Measurements from ENCODE around the gene KY.
A peak's percentile ranks its signal among the peaks of the same experiment; 100 is the strongest.

Gene KY

DNA sequence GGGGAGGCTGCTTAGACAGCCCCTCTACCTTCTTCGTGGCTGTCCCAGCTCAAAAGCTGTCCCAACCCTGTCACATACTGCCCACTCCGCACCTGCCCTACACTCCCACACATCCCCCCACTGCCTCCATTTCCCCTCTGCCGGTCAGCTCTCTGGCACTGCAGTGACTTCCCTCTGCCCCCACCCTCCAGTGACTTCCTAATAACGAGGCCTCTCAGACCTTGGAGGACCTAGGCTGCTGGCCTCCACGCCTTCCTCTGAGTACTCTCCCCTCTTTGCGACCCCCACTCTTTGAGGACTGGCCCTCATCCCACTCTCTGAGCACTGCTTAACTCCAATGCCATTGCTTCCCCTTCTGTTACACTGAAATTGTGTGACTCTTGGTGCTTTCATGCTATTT lies 45.3 kb downstream of the KY start:
- DNase-seq (ENCODE audit: low read depth): no peak
- TF ChIP-seq, protein P1, sequence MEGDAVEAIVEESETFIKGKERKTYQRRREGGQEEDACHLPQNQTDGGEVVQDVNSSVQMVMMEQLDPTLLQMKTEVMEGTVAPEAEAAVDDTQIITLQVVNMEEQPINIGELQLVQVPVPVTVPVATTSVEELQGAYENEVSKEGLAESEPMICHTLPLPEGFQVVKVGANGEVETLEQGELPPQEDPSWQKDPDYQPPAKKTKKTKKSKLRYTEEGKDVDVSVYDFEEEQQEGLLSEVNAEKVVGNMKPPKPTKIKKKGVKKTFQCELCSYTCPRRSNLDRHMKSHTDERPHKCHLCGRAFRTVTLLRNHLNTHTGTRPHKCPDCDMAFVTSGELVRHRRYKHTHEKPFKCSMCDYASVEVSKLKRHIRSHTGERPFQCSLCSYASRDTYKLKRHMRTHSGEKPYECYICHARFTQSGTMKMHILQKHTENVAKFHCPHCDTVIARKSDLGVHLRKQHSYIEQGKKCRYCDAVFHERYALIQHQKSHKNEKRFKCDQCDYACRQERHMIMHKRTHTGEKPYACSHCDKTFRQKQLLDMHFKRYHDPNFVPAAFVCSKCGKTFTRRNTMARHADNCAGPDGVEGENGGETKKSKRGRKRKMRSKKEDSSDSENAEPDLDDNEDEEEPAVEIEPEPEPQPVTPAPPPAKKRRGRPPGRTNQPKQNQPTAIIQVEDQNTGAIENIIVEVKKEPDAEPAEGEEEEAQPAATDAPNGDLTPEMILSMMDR (IDR thresholded peaks at IDR 0.05; ENCODE audit: control insufficient read depth, extremely low read depth, insufficient read depth): no peak

DNA sequence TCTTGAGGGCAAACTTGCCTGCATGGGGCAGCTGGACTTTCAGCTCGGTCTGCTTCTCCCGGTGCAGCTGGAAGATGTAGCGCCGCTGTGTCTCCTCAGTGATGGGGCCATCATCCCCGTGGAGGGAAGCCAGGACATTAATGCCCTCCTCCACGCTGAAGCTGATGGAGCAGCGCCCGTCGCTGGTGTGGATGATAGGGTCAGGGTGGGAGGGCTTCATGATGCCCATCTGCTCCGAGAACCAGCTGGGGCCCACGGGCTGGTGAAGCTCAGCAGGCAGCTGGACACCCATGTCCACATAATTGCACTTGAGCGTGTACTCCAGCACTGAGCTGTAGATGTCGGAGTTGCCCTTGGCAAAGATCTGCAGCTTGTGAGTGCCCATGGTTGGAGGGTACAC lies 46.9 kb downstream of the KY start:
- H3K4me3 ChIP-seq (ENCODE audit: low read depth, low read length): no peak overlapping the region
- DNase-seq (ENCODE audit: low read depth): no peak
- TF ChIP-seq, protein P1 (IDR thresholded peaks at IDR 0.05; ENCODE audit: control insufficient read depth, extremely low read depth, insufficient read depth): no peak

More for the DNA sequence above, 45.3 kb downstream of the KY start:
- no peak overlapping the region for H3K4me3 ChIP-seq (ENCODE audit: low read depth, low read length)

DNA sequence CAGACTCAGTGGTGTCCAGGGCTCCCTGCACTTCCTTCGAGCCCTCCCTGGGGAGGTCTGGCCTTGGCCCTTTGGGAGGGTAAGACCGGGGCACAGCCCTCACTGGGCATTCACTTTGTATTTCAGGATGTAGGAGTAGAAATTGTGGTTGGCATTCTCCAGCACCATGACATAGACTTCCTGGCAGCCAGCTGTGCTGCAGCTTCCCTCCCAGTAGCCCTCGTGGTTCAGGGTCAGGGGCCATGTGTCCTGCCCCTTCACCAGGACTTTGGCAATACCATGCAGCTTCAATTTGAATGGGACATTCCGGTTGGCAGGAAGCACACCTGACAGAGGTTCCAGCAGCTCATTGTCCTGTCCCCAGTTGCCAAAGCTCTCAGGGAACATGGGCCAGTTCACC lies 47.3 kb downstream of the KY start:
- TF ChIP-seq, protein P1 (IDR thresholded peaks at IDR 0.05; ENCODE audit: control insufficient read depth, extremely low read depth, insufficient read depth): no peak
- no peak for DNase-seq (ENCODE audit: low read depth)
- no peak overlapping the region for H3K4me3 ChIP-seq (ENCODE audit: low read depth, low read length)

DNA sequence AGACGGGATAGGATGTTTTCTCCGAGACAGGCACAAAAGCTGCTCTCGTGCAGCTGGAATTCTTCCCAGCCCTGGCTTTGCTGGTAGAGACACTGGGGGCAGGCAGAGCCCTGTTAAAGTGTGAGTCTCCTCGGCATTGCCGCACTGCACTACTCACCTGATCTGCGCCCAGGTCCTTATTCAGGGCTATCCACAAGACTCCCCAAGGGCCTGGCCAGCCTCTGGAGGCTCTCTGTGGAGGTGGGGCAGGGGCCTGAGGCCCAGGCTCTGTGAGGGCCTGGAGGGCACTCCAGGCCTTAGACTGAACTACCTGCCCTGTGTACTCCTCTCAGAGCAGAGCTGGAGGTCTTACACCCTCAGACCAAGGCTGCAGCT lies 48.4 kb downstream of the KY start:
- DNase-seq (ENCODE audit: low read depth): no peak
- TF ChIP-seq, protein P1 (IDR thresholded peaks at IDR 0.05; ENCODE audit: control insufficient read depth, extremely low read depth, insufficient read depth): no peak
- no peak overlapping the region for H3K4me3 ChIP-seq (ENCODE audit: low read depth, low read length)

DNA sequence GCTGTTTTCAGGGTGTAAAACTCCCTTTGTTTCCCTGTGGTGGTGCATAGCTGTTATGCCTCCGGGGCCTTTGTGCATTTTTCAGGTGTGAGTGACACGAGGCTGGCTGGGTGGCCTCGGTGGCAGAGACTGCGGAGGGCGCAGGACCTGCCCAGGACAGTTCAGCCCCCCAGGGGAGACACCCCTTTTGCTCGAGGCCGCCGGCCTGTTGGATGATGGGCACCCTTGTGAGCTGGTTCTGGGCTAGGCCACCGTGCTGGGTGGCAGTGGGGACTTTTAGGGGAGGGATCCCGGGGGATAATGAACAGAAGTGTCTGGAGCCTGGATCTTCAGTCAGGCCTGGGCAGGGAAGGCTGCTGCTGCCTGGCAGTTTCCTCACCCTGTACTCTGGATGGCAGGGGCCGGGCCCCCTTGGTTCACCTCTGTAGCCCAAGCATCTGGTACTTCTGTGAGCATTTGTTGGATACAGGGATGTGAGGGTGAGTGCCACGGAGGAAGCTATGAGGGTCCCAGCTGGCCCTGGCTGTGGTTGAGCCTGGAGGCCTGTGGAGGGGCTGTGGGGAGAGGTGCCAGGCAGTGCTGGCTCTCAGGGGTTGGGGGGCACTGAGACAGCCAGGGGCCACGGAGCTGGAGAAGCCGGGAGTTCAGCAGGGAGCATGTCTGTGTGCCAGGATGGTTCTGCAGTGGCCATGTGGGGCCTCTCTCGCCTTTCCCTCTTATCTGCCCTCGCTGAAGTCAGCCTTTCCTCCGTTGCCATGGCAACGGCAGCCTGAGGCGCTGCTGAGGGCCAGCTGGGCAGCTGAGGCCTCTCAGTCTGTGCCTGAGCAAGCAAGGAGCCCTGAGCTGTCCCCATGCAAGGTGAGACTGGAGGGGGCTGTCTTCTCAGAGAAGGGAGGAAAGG lies 49.0 kb downstream of the KY start:
- no peak overlapping the region for H3K4me3 ChIP-seq (ENCODE audit: low read depth, low read length)
- DNase-seq (ENCODE audit: low read depth): no peak
- TF ChIP-seq, protein P1 (IDR thresholded peaks at IDR 0.05; ENCODE audit: control insufficient read depth, extremely low read depth, insufficient read depth): no peak

DNA sequence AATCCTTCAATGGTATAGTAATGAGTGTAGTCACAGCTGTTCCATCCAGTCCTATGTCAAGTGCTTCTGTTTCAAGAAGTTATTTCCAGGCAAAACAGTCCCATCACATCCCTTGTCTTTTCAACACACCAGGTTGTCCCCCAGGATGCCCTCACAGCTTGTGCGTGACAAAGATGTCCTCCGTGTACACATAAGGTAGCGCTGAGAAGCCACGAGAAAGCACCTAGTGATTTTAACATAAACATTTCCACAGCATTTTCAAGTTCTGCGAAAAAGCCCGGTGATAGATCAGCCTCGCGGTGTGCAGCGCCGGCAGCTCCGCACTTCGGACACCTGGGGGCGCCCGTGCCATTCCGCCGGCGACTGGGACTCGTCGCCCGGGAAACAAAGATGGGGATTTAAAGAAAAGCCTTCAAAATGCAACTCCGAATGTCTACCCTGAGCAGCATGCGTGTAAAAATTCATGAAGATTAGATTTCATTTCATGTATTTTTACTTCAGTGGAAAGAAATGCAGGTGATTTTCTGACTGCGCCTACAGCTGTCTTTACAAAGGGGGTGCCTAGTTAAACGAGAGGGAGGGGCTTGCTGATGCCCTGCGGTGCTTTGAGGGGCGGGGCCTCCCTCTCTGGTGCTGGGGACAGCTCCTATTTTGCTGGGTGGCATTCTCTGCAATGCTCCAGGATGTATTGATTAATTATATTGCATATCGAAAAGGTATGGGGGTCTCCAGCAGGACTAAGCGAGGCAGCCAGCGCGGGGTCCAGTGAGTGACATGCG lies 49.9 kb downstream of the KY start:
- DNase-seq (ENCODE audit: low read depth): no peak
- H3K4me3 ChIP-seq (ENCODE audit: low read depth, low read length): no peak overlapping the region
- TF ChIP-seq, protein P1 (IDR thresholded peaks at IDR 0.05; ENCODE audit: control insufficient read depth, extremely low read depth, insufficient read depth): peak; percentile 93

Data from LNCaP clone FGC (cell line).